Osteoblast (primary cell): Measurements from ENCODE around the gene CRYGA. TPM values are rescaled to one million over a fixed set of nuclear protein-coding genes. Genes with fewer than 3 reads are reported as not detected.

Experiments used
- DNase-seq: peaks from one replicate; pipeline ENCODE4 v3.0.0; 2011; ENCODE audit warnings: low spot score, mixed read lengths; ENCODE audit not compliant: insufficient read length; ENCODE audit errors: missing footprints
- H2AFZ ChIP-seq: 2 replicates; pipeline ENCODE4 v1.6.0; 2011; ENCODE audit warnings: mild to moderate bottlenecking, low read length
- H3K27ac ChIP-seq: 2 replicates; pipeline ENCODE4 v1.5.1; 2011; ENCODE audit warnings: mild to moderate bottlenecking, low read depth, low read length, moderate library complexity
- H3K27me3 ChIP-seq: 2 replicates; pipeline ENCODE4 v1.6.0; 2012; ENCODE audit warnings: mild to moderate bottlenecking, control low read depth, inconsistent platforms, low read length, moderate library complexity; ENCODE audit not compliant: insufficient read depth
- H3K36me3 ChIP-seq: 2 replicates; pipeline ENCODE4 v1.5.1; 2011; ENCODE audit warnings: mild to moderate bottlenecking, low read length, control low read depth, moderate library complexity; ENCODE audit not compliant: insufficient read depth
- H3K4me1 ChIP-seq: 2 replicates; pipeline ENCODE4 v1.5.1; 2011; ENCODE audit warnings: mild to moderate bottlenecking, low read length, control low read depth, moderate library complexity; ENCODE audit not compliant: insufficient read depth
- H3K4me2 ChIP-seq: 2 replicates; pipeline ENCODE4 v1.6.0; 2011; ENCODE audit warnings: mild to moderate bottlenecking, low read length; ENCODE audit not compliant: insufficient read depth
- H3K4me3 ChIP-seq: fragments of 200-600 bp; sonication (generic); 3 replicates; pipeline ENCODE4 v1.5.1; 2012; ENCODE audit warnings: mild to moderate bottlenecking, low read length, inconsistent platforms; ENCODE audit not compliant: insufficient read depth
- H3K79me2 ChIP-seq: 2 replicates; pipeline ENCODE4 v1.6.0; 2012; ENCODE audit warnings: mild to moderate bottlenecking, low read length, control low read depth, inconsistent platforms; ENCODE audit not compliant: insufficient read depth
- H3K9me3 ChIP-seq: 2 replicates; pipeline ENCODE4 v1.5.1; 2011; ENCODE audit warnings: low read depth, low read length, control low read depth
- H4K20me1 ChIP-seq: 2 replicates; pipeline ENCODE4 v1.6.0; 2012; ENCODE audit warnings: mild to moderate bottlenecking, low read length, control low read depth; ENCODE audit not compliant: insufficient read depth
- total RNA-seq: library from RNA; depleted of rRNA; stranded (reverse); fragments of >200 nt; gene quantifications from 2 replicates; pipeline ENCODE4 v1.2.3, GENCODE V29; 2012
- TF ChIP-seq, protein P1 (sequence below): IDR thresholded peaks from 2 replicates; pipeline ENCODE4 v1.5.1; 2011; ENCODE audit warnings: mild to moderate bottlenecking, low read depth, low read length, moderate library complexity; ENCODE audit errors: extremely low read depth

CRYGA gene
- total RNA-seq, 1 donor, result not detected

DNA sequence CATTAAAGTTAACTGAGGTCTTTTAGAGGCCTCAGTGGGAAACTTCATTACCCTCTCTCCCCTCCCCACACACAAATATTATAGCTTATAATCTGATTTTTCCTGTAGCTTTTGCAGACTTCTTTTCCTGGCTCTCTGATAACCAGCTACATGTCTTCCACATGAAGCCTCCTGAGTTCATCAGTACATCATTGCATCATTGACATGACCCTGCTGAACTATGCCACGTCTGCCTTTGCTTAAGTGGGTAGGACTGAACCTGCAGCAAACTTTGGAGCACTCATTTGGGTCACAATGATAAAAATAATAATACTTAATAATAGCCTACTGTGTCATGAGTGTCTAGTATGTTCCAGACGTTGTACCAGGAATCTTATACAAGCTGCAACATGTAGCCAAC, 7.0 kb downstream of the CRYGA start:
- Histone ChIP-seq H3K79me2 (no peaks in the 10 kb centered on the region), H3K9me3 (no peaks in the 10 kb centered on the region), H4K20me1 (no peaks in the 10 kb centered on the region), H3K27me3 (no peaks in the 10 kb centered on the region), H3K4me2 (no peak overlapping the region), H3K4me1 (no peaks in the 10 kb centered on the region), H2AFZ (no peak overlapping the region), H3K36me3 (no peaks in the 10 kb centered on the region), H3K4me3 (no peak overlapping the region), H3K27ac (no peak overlapping the region)
- no peak for DNase-seq
- TF ChIP-seq, protein P1, sequence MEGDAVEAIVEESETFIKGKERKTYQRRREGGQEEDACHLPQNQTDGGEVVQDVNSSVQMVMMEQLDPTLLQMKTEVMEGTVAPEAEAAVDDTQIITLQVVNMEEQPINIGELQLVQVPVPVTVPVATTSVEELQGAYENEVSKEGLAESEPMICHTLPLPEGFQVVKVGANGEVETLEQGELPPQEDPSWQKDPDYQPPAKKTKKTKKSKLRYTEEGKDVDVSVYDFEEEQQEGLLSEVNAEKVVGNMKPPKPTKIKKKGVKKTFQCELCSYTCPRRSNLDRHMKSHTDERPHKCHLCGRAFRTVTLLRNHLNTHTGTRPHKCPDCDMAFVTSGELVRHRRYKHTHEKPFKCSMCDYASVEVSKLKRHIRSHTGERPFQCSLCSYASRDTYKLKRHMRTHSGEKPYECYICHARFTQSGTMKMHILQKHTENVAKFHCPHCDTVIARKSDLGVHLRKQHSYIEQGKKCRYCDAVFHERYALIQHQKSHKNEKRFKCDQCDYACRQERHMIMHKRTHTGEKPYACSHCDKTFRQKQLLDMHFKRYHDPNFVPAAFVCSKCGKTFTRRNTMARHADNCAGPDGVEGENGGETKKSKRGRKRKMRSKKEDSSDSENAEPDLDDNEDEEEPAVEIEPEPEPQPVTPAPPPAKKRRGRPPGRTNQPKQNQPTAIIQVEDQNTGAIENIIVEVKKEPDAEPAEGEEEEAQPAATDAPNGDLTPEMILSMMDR, result no peak

DNA sequence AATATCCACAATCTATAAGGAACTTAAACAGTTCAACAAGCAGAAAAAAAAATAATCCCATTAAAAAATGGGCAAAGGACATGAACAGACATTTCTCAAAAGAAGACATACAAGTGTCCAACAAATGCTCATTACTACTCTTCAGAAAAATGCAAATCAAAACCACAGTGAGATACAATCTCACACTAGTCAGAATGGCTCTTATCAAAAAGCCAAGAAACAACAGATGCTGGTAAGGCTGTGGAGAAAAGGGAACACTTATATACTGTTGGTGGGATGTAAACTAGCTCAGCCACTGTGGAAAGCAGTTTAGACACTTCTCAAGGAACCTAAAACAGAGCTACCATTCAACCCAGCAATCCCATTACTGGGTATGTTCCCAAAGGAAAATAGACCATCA, 10.2 kb downstream of the CRYGA start:
- TF ChIP-seq, protein P1, result no peak

GRCh38 chr2:208150956-208151355, 12.4 kb downstream of the CRYGA start:
- H3K27me3 ChIP-seq, result no peaks in the 10 kb centered on the region
- no peak overlapping the region for H2AFZ ChIP-seq
- H3K36me3 ChIP-seq, result no peaks in the 10 kb centered on the region
- DNase-seq, result no peak
- H4K20me1 ChIP-seq, result no peaks in the 10 kb centered on the region
- H3K4me3 ChIP-seq, result no peak overlapping the region
- H3K79me2 ChIP-seq, result no peaks in the 10 kb centered on the region
- TF ChIP-seq, protein P1, result no peak
- H3K27ac ChIP-seq, result no peak overlapping the region
- no peaks in the 10 kb centered on the region for H3K9me3 ChIP-seq
- H3K4me1 ChIP-seq, result no peaks in the 10 kb centered on the region
- H3K4me2 ChIP-seq, result no peak overlapping the region

More for the DNA sequence above, 10.2 kb downstream of the CRYGA start:
- no peaks in the 10 kb centered on the region for H4K20me1 ChIP-seq
- H3K9me3 ChIP-seq, result no peaks in the 10 kb centered on the region
- no peak overlapping the region for H3K4me2 ChIP-seq
- no peaks in the 10 kb centered on the region for H3K27me3 ChIP-seq
- no peak for DNase-seq
- H2AFZ ChIP-seq, result no peak overlapping the region
- no peaks in the 10 kb centered on the region for H3K4me1 ChIP-seq
- H3K36me3 ChIP-seq, result no peaks in the 10 kb centered on the region
- no peak overlapping the region for H3K27ac ChIP-seq
- no peak overlapping the region for H3K4me3 ChIP-seq
- no peaks in the 10 kb centered on the region for H3K79me2 ChIP-seq

DNA sequence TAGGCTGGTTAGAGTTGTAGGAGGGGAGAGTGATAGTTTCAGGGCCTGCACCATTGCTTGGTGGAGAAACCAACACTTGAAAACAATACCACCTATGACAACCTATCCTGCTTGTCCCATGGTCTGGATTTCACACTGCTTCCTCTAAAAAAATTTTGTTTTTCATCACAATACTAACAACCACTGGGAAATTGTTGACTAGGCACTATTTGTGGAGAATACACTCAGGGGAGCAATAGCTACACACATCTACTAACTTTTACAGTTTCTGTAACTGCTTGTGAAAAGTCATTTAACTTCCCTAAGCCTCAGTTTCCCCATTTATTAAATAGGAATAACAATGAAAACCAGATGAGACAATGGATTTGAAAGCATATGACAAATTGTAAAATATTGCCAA, 13.3 kb downstream of the CRYGA start:
- Histone ChIP-seq H3K36me3 (no peaks in the 10 kb centered on the region), H2AFZ (no peak overlapping the region), H3K4me3 (no peak overlapping the region), H4K20me1 (no peaks in the 10 kb centered on the region), H3K79me2 (no peaks in the 10 kb centered on the region), H3K9me3 (no peaks in the 10 kb centered on the region), H3K4me2 (no peak overlapping the region), H3K27me3 (no peaks in the 10 kb centered on the region), H3K27ac (no peak overlapping the region), H3K4me1 (no peaks in the 10 kb centered on the region)
- no peak for DNase-seq
- TF ChIP-seq, protein P1, result no peak
